Endothelial cell of umbilical vein (primary cell): ENCODE measurements around the gene ROCK2.

Experiments used
- EZH2 ChIP-seq: IDR thresholded peaks from 2 replicates; pipeline ENCODE4 v1.6.1; 2012; ENCODE audit warnings: borderline replicate concordance, low read depth, mild to moderate bottlenecking, moderate library complexity, low read length, inconsistent platforms; ENCODE audit not compliant: severe bottlenecking
- POLR2A ChIP-seq: IDR thresholded peaks from 2 replicates; pipeline ENCODE4 v1.6.1; 2012; ENCODE audit warnings: low read depth, mild to moderate bottlenecking, control low read depth, low read length
- POLR2AphosphoS5 ChIP-seq: IDR thresholded peaks from 2 replicates; pipeline ENCODE4 v1.6.1; 2012; ENCODE audit warnings: low read depth, mild to moderate bottlenecking, control low read depth, low read length, moderate library complexity; ENCODE audit not compliant: insufficient read depth
- TF ChIP-seq, protein P1 (sequence below), 2 donors: IDR thresholded peaks; 1 replicate in 1 of 2; 2 replicates in 1 of 2; pipeline ENCODE4 v1.5.1; 2011; ENCODE audit warnings: low read length in 2 of 2, mild to moderate bottlenecking in 2 of 2, moderate library complexity in 2 of 2, control low read depth in 1 of 2, inconsistent platforms in 1 of 2, low read depth in 1 of 2; ENCODE audit not compliant: insufficient read depth in 1 of 2; ENCODE audit errors: extremely low read depth in 1 of 2
- TF ChIP-seq, protein P2 (sequence below): IDR thresholded peaks from 2 replicates; pipeline ENCODE4 v1.6.1; 2011; ENCODE audit not compliant: insufficient read depth, insufficient read length

DNA sequence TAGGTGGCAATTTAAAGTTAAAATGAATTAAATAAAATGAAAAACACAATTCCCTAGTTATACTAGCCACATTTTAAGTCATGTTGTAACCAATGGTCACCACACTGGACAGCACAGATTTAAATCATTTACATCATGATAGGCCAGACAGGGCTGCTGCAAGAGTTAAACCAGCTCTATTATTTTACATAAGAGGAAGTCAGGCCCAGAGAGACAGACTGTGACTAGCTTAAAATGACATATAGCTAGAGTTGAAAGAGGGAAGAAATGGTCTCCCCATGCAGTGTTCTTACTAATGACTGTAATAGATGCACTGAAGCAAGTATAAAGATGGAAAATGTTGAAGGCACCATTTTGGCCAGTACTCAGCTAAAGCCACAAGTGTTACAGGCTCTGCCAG, 119.5 kb downstream of the ROCK2 start:
- TF ChIP-seq, protein P1, sequence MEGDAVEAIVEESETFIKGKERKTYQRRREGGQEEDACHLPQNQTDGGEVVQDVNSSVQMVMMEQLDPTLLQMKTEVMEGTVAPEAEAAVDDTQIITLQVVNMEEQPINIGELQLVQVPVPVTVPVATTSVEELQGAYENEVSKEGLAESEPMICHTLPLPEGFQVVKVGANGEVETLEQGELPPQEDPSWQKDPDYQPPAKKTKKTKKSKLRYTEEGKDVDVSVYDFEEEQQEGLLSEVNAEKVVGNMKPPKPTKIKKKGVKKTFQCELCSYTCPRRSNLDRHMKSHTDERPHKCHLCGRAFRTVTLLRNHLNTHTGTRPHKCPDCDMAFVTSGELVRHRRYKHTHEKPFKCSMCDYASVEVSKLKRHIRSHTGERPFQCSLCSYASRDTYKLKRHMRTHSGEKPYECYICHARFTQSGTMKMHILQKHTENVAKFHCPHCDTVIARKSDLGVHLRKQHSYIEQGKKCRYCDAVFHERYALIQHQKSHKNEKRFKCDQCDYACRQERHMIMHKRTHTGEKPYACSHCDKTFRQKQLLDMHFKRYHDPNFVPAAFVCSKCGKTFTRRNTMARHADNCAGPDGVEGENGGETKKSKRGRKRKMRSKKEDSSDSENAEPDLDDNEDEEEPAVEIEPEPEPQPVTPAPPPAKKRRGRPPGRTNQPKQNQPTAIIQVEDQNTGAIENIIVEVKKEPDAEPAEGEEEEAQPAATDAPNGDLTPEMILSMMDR (IDR thresholded peaks at IDR 0.05; ENCODE audit: extremely low read depth in 1 of 2, insufficient read depth in 1 of 2, low read depth in 1 of 2, low read length in 2 of 2) = no peak
- no peak for TF ChIP-seq POLR2A
- TF ChIP-seq EZH2 = no peak
- no peak for TF ChIP-seq POLR2AphosphoS5
- TF ChIP-seq, protein P2, sequence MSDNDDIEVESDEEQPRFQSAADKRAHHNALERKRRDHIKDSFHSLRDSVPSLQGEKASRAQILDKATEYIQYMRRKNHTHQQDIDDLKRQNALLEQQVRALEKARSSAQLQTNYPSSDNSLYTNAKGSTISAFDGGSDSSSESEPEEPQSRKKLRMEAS = no peak
